SU-DHL-6 (cell line): ENCODE measurements around the gene APOL1.

Experiments used
- EZH2phosphoT487 ChIP-seq: fragments of 200-600 bp; sonication (generic), shearing (Covaris generic); conservative IDR thresholded peaks from 2 replicates; pipeline ENCODE4 v1.6.1; 2018; ENCODE audit warnings: mild to moderate bottlenecking, antibody characterized with exemption, low read length, moderate library complexity, mixed read lengths
- TF ChIP-seq, protein P1 (sequence below): fragments of 200-600 bp; sonication (generic); IDR thresholded peaks from one replicate; pipeline ENCODE4 v1.5.1; 2017; ENCODE audit warnings: antibody characterized with exemption, mild to moderate bottlenecking, low read length, moderate library complexity; ENCODE audit not compliant: insufficient read depth, poor library complexity, severe bottlenecking

DNA sequence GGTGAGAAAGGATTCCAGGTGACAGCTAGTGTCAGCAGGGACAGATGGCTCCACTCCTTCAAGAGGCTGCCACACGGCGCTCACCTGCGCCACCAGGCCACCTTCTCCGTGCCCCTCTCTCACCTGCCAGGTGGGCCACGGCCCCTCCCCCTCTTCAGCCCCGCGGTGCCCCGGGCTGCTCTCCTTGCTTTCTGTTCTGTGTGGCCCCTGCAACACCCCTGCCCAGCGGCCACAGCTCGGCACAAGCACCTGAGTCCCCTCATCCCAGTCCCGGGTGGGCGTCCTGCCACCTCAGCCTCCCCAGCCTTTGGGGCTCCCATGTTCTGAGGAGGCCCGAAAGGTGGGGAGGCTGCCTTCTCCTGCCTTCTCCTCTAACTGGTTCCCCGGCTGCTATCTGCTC, 46.4 kb downstream of the APOL1 start:
- TF ChIP-seq, protein P1, sequence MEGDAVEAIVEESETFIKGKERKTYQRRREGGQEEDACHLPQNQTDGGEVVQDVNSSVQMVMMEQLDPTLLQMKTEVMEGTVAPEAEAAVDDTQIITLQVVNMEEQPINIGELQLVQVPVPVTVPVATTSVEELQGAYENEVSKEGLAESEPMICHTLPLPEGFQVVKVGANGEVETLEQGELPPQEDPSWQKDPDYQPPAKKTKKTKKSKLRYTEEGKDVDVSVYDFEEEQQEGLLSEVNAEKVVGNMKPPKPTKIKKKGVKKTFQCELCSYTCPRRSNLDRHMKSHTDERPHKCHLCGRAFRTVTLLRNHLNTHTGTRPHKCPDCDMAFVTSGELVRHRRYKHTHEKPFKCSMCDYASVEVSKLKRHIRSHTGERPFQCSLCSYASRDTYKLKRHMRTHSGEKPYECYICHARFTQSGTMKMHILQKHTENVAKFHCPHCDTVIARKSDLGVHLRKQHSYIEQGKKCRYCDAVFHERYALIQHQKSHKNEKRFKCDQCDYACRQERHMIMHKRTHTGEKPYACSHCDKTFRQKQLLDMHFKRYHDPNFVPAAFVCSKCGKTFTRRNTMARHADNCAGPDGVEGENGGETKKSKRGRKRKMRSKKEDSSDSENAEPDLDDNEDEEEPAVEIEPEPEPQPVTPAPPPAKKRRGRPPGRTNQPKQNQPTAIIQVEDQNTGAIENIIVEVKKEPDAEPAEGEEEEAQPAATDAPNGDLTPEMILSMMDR, result no peak
- TF ChIP-seq EZH2phosphoT487, result no peak
